HUES6 (cell line): ENCODE data around the gene LMAN1.

Experiments
- H3K27ac ChIP-seq: 2 replicates; pipeline ENCODE4 v1.7.0; 2013; ENCODE audit warnings: low read depth, mild to moderate bottlenecking, low read length, inconsistent platforms
- H3K27me3 ChIP-seq: 2 replicates; pipeline ENCODE4 v1.6.1; 2013; ENCODE audit warnings: low read length; ENCODE audit not compliant: control insufficient read depth, insufficient read depth
- H3K36me3 ChIP-seq: 2 replicates; pipeline ENCODE4 v1.6.1; 2013; ENCODE audit warnings: low read length; ENCODE audit not compliant: control insufficient read depth, insufficient read depth
- H3K4me1 ChIP-seq: 2 replicates; pipeline ENCODE4 v1.6.1; 2013; ENCODE audit warnings: low read length; ENCODE audit not compliant: control insufficient read depth, insufficient read depth
- H3K4me3 ChIP-seq: 2 replicates; pipeline ENCODE4 v1.5.1; 2013; ENCODE audit warnings: low read depth, low read length
- H3K9ac ChIP-seq: one replicate; pipeline ENCODE4 v1.6.1; 2013; ENCODE audit warnings: mild to moderate bottlenecking, low read length
- H3K9me3 ChIP-seq: 2 replicates; pipeline ENCODE4 v1.6.1; 2013; ENCODE audit warnings: low read depth, low read length; ENCODE audit not compliant: control insufficient read depth, insufficient read depth

Gene LMAN1

DNA sequence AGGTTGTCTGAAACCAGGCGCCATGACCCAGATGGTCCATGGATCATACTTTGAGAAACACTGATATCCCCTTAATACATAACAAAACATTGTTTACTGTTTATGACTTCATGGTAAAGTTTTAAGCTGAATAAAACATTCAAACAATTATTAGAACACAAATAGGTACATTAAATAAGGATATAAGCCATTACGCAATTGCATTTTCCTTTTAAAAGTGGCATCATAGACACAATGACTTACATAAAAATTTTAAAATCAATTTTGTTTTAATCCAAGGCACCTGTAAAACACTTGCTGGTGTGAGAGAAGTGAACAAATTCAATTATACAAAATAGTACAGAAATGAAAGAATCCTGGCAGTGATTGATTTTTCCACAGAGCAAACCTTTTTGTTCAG, 30.4 kb downstream of the LMAN1 start:
- no peak overlapping the region for H3K4me3 ChIP-seq
- peaks cover 65% of the 10 kb centered on the region for H3K36me3 ChIP-seq
- no peak overlapping the region for H3K27ac ChIP-seq
- no peak overlapping the region for H3K9ac ChIP-seq
- no peaks in the 10 kb centered on the region for H3K9me3 ChIP-seq
- no peaks in the 10 kb centered on the region for H3K27me3 ChIP-seq
- H3K4me1 ChIP-seq = no peaks in the 10 kb centered on the region

DNA sequence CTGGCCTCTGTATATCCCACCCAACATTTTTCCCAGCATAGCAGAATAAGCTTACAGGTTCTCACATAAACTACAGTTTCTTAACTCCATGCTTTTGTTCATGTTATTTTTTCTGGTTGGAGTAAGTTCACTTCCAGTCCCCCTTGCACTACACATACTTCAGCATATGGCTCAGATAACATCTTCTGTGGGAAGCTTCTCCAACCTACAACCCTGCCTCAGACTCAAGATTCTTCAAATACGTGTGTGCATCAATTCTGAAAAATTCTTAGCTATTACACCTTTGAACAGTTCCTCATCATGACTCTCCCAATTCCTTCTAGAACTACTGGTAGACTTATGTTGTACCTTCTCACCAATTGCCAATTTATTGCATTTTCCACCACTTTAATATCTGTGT, 33.1 kb downstream of the LMAN1 start:
- Histone ChIP-seq H3K4me3 (no peak overlapping the region), H3K27ac (no peak overlapping the region), H3K9me3 (no peaks in the 10 kb centered on the region), H3K36me3 (peaks cover 41% of the 10 kb centered on the region), H3K9ac (no peak overlapping the region), H3K27me3 (no peaks in the 10 kb centered on the region), H3K4me1 (no peaks in the 10 kb centered on the region)

DNA sequence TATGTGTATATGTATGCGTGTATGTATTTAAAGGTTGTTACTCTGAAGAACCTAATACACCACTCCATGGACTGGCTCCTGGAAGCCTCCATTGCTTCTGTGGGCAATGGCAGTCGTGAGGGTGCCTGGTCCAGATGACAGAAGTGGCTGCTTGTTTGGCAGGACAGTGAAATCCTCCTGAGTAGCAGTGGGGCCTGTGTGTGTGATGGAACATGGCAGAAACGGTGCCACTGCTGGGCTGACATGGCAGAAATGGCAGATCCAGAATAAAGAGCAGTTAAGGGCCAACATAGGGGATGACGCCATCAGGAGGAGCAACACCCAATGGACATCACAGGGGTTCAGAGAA, 34.5 kb downstream of the LMAN1 start:
- Histone ChIP-seq H3K9ac (no peak overlapping the region), H3K27ac (no peak overlapping the region), H3K9me3 (no peaks in the 10 kb centered on the region), H3K4me3 (no peak overlapping the region), H3K36me3 (peaks cover 28% of the 10 kb centered on the region), H3K4me1 (no peaks in the 10 kb centered on the region), H3K27me3 (no peaks in the 10 kb centered on the region)

- peaks cover 1% of the 10 kb centered on the region; the same call in 1 of the 2 replicates for H3K27me3 ChIP-seq
- H3K4me1 ChIP-seq = no peaks in the 10 kb centered on the region
- H3K27ac ChIP-seq = no peak overlapping the region
- H3K4me3 ChIP-seq = no peak overlapping the region
- H3K9ac ChIP-seq = no peak overlapping the region
- H3K9me3 ChIP-seq = no peaks in the 10 kb centered on the region
- peaks cover 23% of the 10 kb centered on the region for H3K36me3 ChIP-seq
These were observed 35.0 kb downstream of the LMAN1 start for GRCh38 chr18:59323931-59324622.

- Histone ChIP-seq H3K4me3 (no peak within 1 kb of the TSS), H3K9ac (no peak within 1 kb of the TSS), H3K4me1 (no peaks in the 10 kb centered on the region), H3K36me3 (no peaks in the 10 kb centered on the region), H3K27ac (no peak within 1 kb of the TSS), H3K9me3 (no peaks in the 10 kb centered on the region), H3K27me3 (peaks cover 11% of the 10 kb centered on the region; the same call in 1 of the 2 replicates)
These were observed 40.5 kb downstream of the LMAN1 start, which contains the start of gene CPLX4 for GRCh38 chr18:59318460-59319050. Gene CPLX4, minus strand, starts transcription at chr18:59318649. Its CDS starts 187 bp downstream, at chr18:59318462.

- Histone ChIP-seq H3K9me3 (no peaks in the 10 kb centered on the region), H3K9ac (no peak overlapping the region), H3K36me3 (no peaks in the 10 kb centered on the region), H3K27ac (no peak overlapping the region), H3K27me3 (peaks cover 54% of the 10 kb centered on the region), H3K4me1 (0 out of 2 replicates have a peak, but pooled peaks cover 5% of the 10 kb centered on the region), H3K4me3 (no peak overlapping the region)
These were observed 47.4 kb downstream of the LMAN1 start for GRCh38 chr18:59311631-59312030.

- no peak overlapping the region for H3K9ac ChIP-seq
- peaks cover 73% of the 10 kb centered on the region for H3K27me3 ChIP-seq
- H3K36me3 ChIP-seq = no peaks in the 10 kb centered on the region
- H3K9me3 ChIP-seq = no peaks in the 10 kb centered on the region
- no peak overlapping the region for H3K27ac ChIP-seq
- peak overlapping the region; percentile 58 for H3K4me3 ChIP-seq
- 0 out of 2 replicates have a peak, but pooled peaks cover 5% of the 10 kb centered on the region for H3K4me1 ChIP-seq
These were observed 50.2 kb downstream of the LMAN1 start for GRCh38 chr18:59308938-59309260.

GRCh38 chr18:59308248-59308937, 50.7 kb downstream of the LMAN1 start:
- Histone ChIP-seq H3K27me3 (peaks cover 78% of the 10 kb centered on the region), H3K4me1 (0 out of 2 replicates have a peak, but pooled peaks cover 5% of the 10 kb centered on the region), H3K27ac (no peak overlapping the region), H3K4me3 (peak overlapping the region; percentile 58), H3K36me3 (no peaks in the 10 kb centered on the region), H3K9ac (no peak overlapping the region), H3K9me3 (no peaks in the 10 kb centered on the region)

DNA sequence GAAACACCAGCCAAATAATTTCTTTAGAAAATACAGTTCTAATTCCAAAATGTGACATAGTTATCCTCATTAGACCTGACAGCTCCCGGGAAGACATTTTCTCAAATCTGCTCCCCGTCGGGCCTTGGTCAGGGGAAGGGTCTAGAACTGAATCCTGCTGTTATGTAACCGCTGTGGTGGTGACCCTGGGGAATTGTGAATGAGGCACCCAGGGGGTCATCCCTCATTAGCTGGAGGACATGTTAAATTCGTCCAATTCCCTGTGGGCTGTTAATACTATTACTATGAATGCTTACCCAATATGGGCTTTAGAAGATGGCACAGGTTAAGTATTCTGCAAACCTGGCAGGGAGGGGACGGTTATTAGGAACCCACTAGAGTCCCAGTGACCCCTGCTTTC, 52.4 kb downstream of the LMAN1 start:
- Histone ChIP-seq H3K27ac (no peak overlapping the region), H3K9me3 (no peaks in the 10 kb centered on the region), H3K27me3 (peaks cover 88% of the 10 kb centered on the region), H3K4me1 (0 out of 2 replicates have a peak, but pooled peaks cover 5% of the 10 kb centered on the region), H3K4me3 (no peak overlapping the region), H3K9ac (no peak overlapping the region), H3K36me3 (no peaks in the 10 kb centered on the region)

DNA sequence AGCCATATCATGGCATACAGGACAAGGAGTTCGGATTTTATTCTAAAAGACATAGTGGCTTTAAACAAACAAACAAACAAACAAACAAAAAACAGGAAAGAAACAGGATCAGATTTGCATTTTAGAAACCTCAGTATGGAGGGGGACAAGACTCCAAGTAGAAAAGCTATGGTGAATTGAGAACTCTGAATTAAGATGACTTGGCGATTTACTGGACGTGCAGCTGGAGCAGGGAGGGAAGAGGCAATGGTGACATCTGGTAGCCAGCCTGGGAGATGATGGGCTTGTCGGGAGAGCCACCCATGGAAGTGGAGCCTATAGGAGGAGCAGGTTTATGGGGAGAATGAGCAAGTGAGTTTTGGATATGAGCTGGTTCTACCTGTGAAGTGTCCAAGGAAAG, 53.8 kb downstream of the LMAN1 start:
- no peak overlapping the region for H3K9ac ChIP-seq
- no peaks in the 10 kb centered on the region for H3K36me3 ChIP-seq
- no peak overlapping the region for H3K27ac ChIP-seq
- H3K9me3 ChIP-seq = no peaks in the 10 kb centered on the region
- 0 out of 2 replicates have a peak, but pooled peaks cover 5% of the 10 kb centered on the region for H3K4me1 ChIP-seq
- H3K27me3 ChIP-seq = peaks cover 85% of the 10 kb centered on the region
- H3K4me3 ChIP-seq = no peak overlapping the region

DNA sequence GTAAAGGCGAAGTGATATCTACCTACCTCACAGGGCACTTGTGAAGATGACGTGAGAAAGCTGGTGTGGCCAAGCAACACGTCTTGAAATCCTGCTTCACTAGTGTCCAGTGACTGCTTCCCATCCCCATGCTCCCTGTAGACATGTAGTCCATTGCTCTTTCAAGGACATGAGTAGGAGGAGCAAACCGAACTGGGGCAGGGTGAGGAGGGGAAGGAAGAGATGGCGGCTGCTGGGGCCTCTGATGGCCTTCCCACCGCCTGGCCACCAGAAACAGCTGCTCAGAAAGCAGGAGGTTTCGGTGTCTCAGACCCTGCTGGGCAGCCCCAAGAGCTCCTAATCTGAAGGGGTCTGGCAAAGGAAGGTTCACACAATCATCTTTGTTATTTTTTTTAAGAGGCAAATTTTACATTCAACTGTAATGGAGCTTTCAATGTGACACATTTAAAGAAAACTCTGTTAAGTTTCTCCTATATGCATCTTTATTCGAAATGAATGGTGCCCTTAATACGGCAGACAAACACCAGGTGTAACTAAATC, 55.3 kb downstream of the LMAN1 start:
- Histone ChIP-seq H3K4me3 (no peak overlapping the region), H3K27ac (no peak overlapping the region), H3K9me3 (no peaks in the 10 kb centered on the region), H3K9ac (no peak overlapping the region), H3K27me3 (peaks cover 81% of the 10 kb centered on the region), H3K4me1 (0 out of 2 replicates have a peak, but pooled peaks cover 1% of the 10 kb centered on the region), H3K36me3 (no peaks in the 10 kb centered on the region)
